ENCODE data around the gene PVR.
"Not testable (repeated sequence)": the region's sequence is repeated elsewhere in the genome, so short reads cannot be mapped to it uniquely, and the experiment has no call there.

The PVR gene

GRCh38 chr19:44703336-44704078 is 59.8 kb downstream of the PVR start:
- no peak for DNase-seq

GRCh38 chr19:44704982-44705381 is 61.3 kb downstream of the PVR start:
- no peak for DNase-seq

GRCh38 chr19:44705502-44706010 is 61.8 kb downstream of the PVR start:
- no peak for DNase-seq

GRCh38 chr19:44706506-44707236 is 63.0 kb downstream of the PVR start:
- DNase-seq: no peak

GRCh38 chr19:44707794-44708193 is 64.1 kb downstream of the PVR start:
- no peak for DNase-seq

- DNase-seq: no peak
Measured at GRCh38 chr19:44708940-44709339, 65.2 kb downstream of the PVR start.

GRCh38 chr19:44709434-44710266 is 65.9 kb downstream of the PVR start:
- DNase-seq: not testable (repeated sequence)

GRCh38 chr19:44710483-44710882 is 66.8 kb downstream of the PVR start:
- DNase-seq: no peak

GRCh38 chr19:44712864-44713515 is 69.3 kb downstream of the PVR start:
- DNase-seq: no peak

Measured in left hindlimb (tissue), 1 donor.